ENCODE results near the gene TSC2. TPM values are rescaled to one million over a fixed set of nuclear protein-coding genes. Genes with fewer than 3 reads are reported as not detected.

Gene TSC2
- total RNA-seq, 2 experiments from 2014 or later: 57.2 to 152 TPM

GRCh38 chr16:2030036-2030435, 17.7 kb upstream of the TSC2 start:
- ChIA-PET POLR2A (no interaction called here), CTCF (ENCODE audit: unreplicated experiment) (no interaction called here)
- intact Hi-C loops (cut with micrococcal nuclease; ENCODE audit: unreplicated experiment): no loop called here
- no peak overlapping the region for H3K27ac ChIP-seq (ENCODE audit: low read depth, low read length, poor library complexity, severe bottlenecking)
- H3K9me2 ChIP-seq (ENCODE audit: insufficient read depth, low read length): no peaks in the 10 kb centered on the region
- BruUV-seq (replicated peaks): no TSS peak
- DNase-seq (ENCODE audit: low spot score): no peak
- no peak overlapping the region for H3K4me3 ChIP-seq (ENCODE audit: low read depth, low read length, poor library complexity, severe bottlenecking)
- H3K4me1 ChIP-seq (ENCODE audit: insufficient read depth, low read length, poor library complexity, severe bottlenecking): no peaks in the 10 kb centered on the region
- no peaks in the 10 kb centered on the region for H4K20me1 ChIP-seq (ENCODE audit: insufficient read depth, low read length)
- TF ChIP-seq CTCF (conservative IDR thresholded peaks at IDR 0.05; ENCODE audit: low read length) (no peak), EZH2phosphoT487 (IDR thresholded peaks at IDR 0.05; ENCODE audit: borderline replicate concordance, low read depth, low read length) (no peak)
- no peaks in the 10 kb centered on the region for H3K36me3 ChIP-seq (ENCODE audit: insufficient read depth, low read length)
- no peak overlapping the region for H3K4me2 ChIP-seq (ENCODE audit: low read length)
- H2AFZ ChIP-seq (ENCODE audit: low read length): no peak overlapping the region
- no peaks in the 10 kb centered on the region for H3K79me2 ChIP-seq (ENCODE audit: insufficient read depth, low read depth, low read length)
- no peaks in the 10 kb centered on the region for H3K9me3 ChIP-seq (ENCODE audit: low read length)

- H3K4me2 ChIP-seq (ENCODE audit: low read length): no peak overlapping the region
- H2AFZ ChIP-seq (ENCODE audit: low read length): no peak overlapping the region
- H3K9me2 ChIP-seq (ENCODE audit: insufficient read depth, low read length): no peaks in the 10 kb centered on the region
- H3K4me1 ChIP-seq (ENCODE audit: insufficient read depth, low read length, poor library complexity, severe bottlenecking): no peaks in the 10 kb centered on the region
- no peaks in the 10 kb centered on the region for H3K79me2 ChIP-seq (ENCODE audit: insufficient read depth, low read depth, low read length)
- no peaks in the 10 kb centered on the region for H3K36me3 ChIP-seq (ENCODE audit: insufficient read depth, low read length)
- BruUV-seq (replicated peaks): no TSS peak
- H3K9me3 ChIP-seq (ENCODE audit: low read length): no peaks in the 10 kb centered on the region
- TF ChIP-seq EZH2phosphoT487 (IDR thresholded peaks at IDR 0.05; ENCODE audit: borderline replicate concordance, low read depth, low read length) (no peak), CTCF (conservative IDR thresholded peaks at IDR 0.05; ENCODE audit: low read length) (no peak)
- no peak overlapping the region for H3K4me3 ChIP-seq (ENCODE audit: low read depth, low read length, poor library complexity, severe bottlenecking)
- ChIA-PET POLR2A (no interaction called here), CTCF (ENCODE audit: unreplicated experiment) (no interaction called here)
- H3K27ac ChIP-seq (ENCODE audit: low read depth, low read length, poor library complexity, severe bottlenecking): no peak overlapping the region
- H4K20me1 ChIP-seq (ENCODE audit: insufficient read depth, low read length): no peaks in the 10 kb centered on the region
- intact Hi-C loops (cut with micrococcal nuclease; ENCODE audit: unreplicated experiment): no loop called here
- DNase-seq (ENCODE audit: low spot score): no peak
Observed at GRCh38 chr16:2031081-2031577, 16.7 kb upstream of the TSC2 start.

- ChIA-PET CTCF (ENCODE audit: unreplicated experiment) (interaction anchor here (0.6 kb wide), 1 partner anchor 230 kb away, joined by 5 read pairs; no protein-coding TSS in a partner anchor), POLR2A (interaction anchor here (1.0 kb wide), 1 partner anchor 10 kb away, joined by 3 read pairs; no protein-coding TSS in a partner anchor)
- H3K4me2 ChIP-seq (ENCODE audit: low read length): no peak overlapping the region
- H2AFZ ChIP-seq (ENCODE audit: low read length): no peak overlapping the region
- no peaks in the 10 kb centered on the region for H3K9me2 ChIP-seq (ENCODE audit: insufficient read depth, low read length)
- H4K20me1 ChIP-seq (ENCODE audit: insufficient read depth, low read length): no peaks in the 10 kb centered on the region
- no peaks in the 10 kb centered on the region for H3K36me3 ChIP-seq (ENCODE audit: insufficient read depth, low read length)
- H3K27ac ChIP-seq (ENCODE audit: low read depth, low read length, poor library complexity, severe bottlenecking): no peak overlapping the region
- no peaks in the 10 kb centered on the region for H3K79me2 ChIP-seq (ENCODE audit: insufficient read depth, low read depth, low read length)
- TF ChIP-seq CTCF (conservative IDR thresholded peaks at IDR 0.05; ENCODE audit: low read length) (no peak), EZH2phosphoT487 (IDR thresholded peaks at IDR 0.05; ENCODE audit: borderline replicate concordance, low read depth, low read length) (no peak)
- H3K9me3 ChIP-seq (ENCODE audit: low read length): no peaks in the 10 kb centered on the region
- H3K4me1 ChIP-seq (ENCODE audit: insufficient read depth, low read length, poor library complexity, severe bottlenecking): no peaks in the 10 kb centered on the region
- no TSS peak for BruUV-seq (replicated peaks)
- intact Hi-C loops (cut with micrococcal nuclease; ENCODE audit: unreplicated experiment): no loop called here
- H3K4me3 ChIP-seq (ENCODE audit: low read depth, low read length, poor library complexity, severe bottlenecking): no peak overlapping the region
- DNase-seq (ENCODE audit: low spot score): no peak
Observed at GRCh38 chr16:2032285-2033056, 15.3 kb upstream of the TSC2 start.
